Epithelial cell of proximal tubule (primary cell): ENCODE results near the gene SORCS2. TPM values are rescaled to one million over a fixed set of nuclear protein-coding genes. Genes with fewer than 3 reads are reported as not detected.

Experiments
- DNase-seq: peaks from one replicate; pipeline ENCODE4 v3.0.0-alpha.2; 2011; ENCODE audit warnings: low read depth
- H3K4me3 ChIP-seq: 2 replicates; pipeline ENCODE4 v1.5.1; 2011; ENCODE audit warnings: low read depth, mild to moderate bottlenecking, low read length
- CTCF ChIP-seq: conservative IDR thresholded peaks from 2 replicates; pipeline ENCODE4 v1.5.1; 2012; ENCODE audit warnings: low read depth, mild to moderate bottlenecking, low read length
- total RNA-seq: library from RNA; depleted of rRNA; stranded (reverse); fragments of >200 nt; gene quantifications from 2 replicates; pipeline ENCODE4 v1.2.3, GENCODE V29; 2015

The SORCS2 gene
- total RNA-seq, 1 donor from 2014 or later, result 0.29 TPM

GRCh38 chr4:7466904-7467303 lies 274.6 kb downstream of the SORCS2 start:
- no peak for TF ChIP-seq CTCF
- no peak for DNase-seq

GRCh38 chr4:7467471-7467870 lies 275.1 kb downstream of the SORCS2 start:
- TF ChIP-seq CTCF, result no peak

More at GRCh38 chr4:7466904-7467303, 274.6 kb downstream of the SORCS2 start:
- H3K4me3 ChIP-seq, result no peak overlapping the region

GRCh38 chr4:7469023-7469422 lies 276.7 kb downstream of the SORCS2 start:
- no peak overlapping the region for H3K4me3 ChIP-seq
- no peak for TF ChIP-seq CTCF
- no peak for DNase-seq

More at GRCh38 chr4:7467471-7467870, 275.1 kb downstream of the SORCS2 start:
- H3K4me3 ChIP-seq, result no peak overlapping the region
- no peak for DNase-seq

- DNase-seq, result no peak
- H3K4me3 ChIP-seq, result no peak overlapping the region
- no peak for TF ChIP-seq CTCF
These were observed 277.8 kb downstream of the SORCS2 start for GRCh38 chr4:7470111-7470510.

- H3K4me3 ChIP-seq, result no peak overlapping the region
- DNase-seq, result no peak
- TF ChIP-seq CTCF, result no peak
These were observed 278.3 kb downstream of the SORCS2 start for GRCh38 chr4:7470522-7471128.

GRCh38 chr4:7472442-7473013 lies 280.2 kb downstream of the SORCS2 start:
- DNase-seq, result no peak
- no peak overlapping the region for H3K4me3 ChIP-seq
- no peak for TF ChIP-seq CTCF

- DNase-seq, result no peak
- no peak overlapping the region for H3K4me3 ChIP-seq
- no peak for TF ChIP-seq CTCF
These were observed 280.7 kb downstream of the SORCS2 start for GRCh38 chr4:7473081-7473480.
